ENCODE data around the gene GDPD5.

DNA sequence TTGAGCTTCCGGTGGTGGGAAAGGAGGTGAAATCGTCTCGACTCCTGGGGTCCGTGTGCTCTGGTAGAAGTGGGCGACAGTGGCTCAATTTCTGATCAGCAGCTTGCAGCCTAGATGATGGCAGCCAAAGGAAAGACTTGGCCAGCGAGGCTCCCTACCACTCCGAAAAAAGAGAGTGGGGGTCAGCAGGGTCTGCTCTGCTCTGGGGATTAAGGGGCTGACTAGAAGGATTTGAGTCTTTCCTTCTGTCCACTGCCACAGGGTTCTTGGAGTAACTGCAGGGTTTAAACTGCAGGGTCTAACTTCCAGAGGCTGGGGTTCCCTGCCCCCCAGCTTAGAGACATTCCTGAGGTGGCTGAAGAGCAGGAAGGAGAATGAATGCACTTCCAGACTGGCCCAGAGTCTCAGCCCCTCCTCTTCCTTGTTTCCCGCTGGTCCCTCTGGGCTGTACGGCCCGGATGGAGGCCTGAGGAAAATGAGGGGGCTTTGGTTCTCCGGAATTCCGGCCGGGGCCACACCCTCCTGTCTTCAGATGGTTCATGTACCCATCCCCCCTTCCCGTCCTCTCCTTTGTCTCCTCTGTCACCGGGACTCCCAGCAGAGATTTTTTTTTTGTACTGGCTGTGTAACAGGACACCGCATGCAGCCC lies 37.2 kb upstream of the GDPD5 start:
- TF ChIP-seq, protein P1, sequence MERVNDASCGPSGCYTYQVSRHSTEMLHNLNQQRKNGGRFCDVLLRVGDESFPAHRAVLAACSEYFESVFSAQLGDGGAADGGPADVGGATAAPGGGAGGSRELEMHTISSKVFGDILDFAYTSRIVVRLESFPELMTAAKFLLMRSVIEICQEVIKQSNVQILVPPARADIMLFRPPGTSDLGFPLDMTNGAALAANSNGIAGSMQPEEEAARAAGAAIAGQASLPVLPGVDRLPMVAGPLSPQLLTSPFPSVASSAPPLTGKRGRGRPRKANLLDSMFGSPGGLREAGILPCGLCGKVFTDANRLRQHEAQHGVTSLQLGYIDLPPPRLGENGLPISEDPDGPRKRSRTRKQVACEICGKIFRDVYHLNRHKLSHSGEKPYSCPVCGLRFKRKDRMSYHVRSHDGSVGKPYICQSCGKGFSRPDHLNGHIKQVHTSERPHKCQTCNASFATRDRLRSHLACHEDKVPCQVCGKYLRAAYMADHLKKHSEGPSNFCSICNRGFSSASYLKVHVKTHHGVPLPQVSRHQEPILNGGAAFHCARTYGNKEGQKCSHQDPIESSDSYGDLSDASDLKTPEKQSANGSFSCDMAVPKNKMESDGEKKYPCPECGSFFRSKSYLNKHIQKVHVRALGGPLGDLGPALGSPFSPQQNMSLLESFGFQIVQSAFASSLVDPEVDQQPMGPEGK (CRISPR knock-in tag; IDR thresholded peaks at IDR 0.05; ENCODE audit: borderline replicate concordance): no peak
- TF ChIP-seq ISL1 (CRISPR knock-in tag; IDR thresholded peaks at IDR 0.05) (no peak), SNAI2 (CRISPR knock-in tag; IDR thresholded peaks at IDR 0.05) (no peak), OSR1 (CRISPR knock-in tag; IDR thresholded peaks at IDR 0.05) (no peak), TOX (CRISPR knock-in tag; IDR thresholded peaks at IDR 0.05; ENCODE audit: borderline replicate concordance) (no peak), GLIS3 (CRISPR knock-in tag; IDR thresholded peaks at IDR 0.05) (no peak), ESRRG (CRISPR knock-in tag; IDR thresholded peaks at IDR 0.05) (no peak), TCF4 (CRISPR knock-in tag; IDR thresholded peaks at IDR 0.05; ENCODE audit: borderline replicate concordance) (no peak), ZFP3 (CRISPR knock-in tag; IDR thresholded peaks at IDR 0.05) (no peak)
- TF ChIP-seq, protein P2, sequence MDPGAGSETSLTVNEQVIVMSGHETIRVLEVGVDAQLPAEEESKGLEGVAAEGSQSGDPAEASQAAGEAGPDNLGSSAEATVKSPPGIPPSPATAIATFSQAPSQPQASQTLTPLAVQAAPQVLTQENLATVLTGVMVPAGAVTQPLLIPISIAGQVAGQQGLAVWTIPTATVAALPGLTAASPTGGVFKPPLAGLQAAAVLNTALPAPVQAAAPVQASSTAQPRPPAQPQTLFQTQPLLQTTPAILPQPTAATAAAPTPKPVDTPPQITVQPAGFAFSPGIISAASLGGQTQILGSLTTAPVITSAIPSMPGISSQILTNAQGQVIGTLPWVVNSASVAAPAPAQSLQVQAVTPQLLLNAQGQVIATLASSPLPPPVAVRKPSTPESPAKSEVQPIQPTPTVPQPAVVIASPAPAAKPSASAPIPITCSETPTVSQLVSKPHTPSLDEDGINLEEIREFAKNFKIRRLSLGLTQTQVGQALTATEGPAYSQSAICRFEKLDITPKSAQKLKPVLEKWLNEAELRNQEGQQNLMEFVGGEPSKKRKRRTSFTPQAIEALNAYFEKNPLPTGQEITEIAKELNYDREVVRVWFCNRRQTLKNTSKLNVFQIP (CRISPR knock-in tag; IDR thresholded peaks at IDR 0.05; ENCODE audit: borderline replicate concordance, low read depth): no peak
- TF ChIP-seq, protein P3, sequence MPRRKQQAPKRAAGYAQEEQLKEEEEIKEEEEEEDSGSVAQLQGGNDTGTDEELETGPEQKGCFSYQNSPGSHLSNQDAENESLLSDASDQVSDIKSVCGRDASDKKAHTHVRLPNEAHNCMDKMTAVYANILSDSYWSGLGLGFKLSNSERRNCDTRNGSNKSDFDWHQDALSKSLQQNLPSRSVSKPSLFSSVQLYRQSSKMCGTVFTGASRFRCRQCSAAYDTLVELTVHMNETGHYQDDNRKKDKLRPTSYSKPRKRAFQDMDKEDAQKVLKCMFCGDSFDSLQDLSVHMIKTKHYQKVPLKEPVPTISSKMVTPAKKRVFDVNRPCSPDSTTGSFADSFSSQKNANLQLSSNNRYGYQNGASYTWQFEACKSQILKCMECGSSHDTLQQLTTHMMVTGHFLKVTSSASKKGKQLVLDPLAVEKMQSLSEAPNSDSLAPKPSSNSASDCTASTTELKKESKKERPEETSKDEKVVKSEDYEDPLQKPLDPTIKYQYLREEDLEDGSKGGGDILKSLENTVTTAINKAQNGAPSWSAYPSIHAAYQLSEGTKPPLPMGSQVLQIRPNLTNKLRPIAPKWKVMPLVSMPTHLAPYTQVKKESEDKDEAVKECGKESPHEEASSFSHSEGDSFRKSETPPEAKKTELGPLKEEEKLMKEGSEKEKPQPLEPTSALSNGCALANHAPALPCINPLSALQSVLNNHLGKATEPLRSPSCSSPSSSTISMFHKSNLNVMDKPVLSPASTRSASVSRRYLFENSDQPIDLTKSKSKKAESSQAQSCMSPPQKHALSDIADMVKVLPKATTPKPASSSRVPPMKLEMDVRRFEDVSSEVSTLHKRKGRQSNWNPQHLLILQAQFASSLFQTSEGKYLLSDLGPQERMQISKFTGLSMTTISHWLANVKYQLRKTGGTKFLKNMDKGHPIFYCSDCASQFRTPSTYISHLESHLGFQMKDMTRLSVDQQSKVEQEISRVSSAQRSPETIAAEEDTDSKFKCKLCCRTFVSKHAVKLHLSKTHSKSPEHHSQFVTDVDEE (CRISPR knock-in tag; IDR thresholded peaks at IDR 0.05): no peak
